ACC112 (cell line): Measurements from ENCODE around the gene CLCN3.
"Not testable (repeated sequence)": the region's sequence is repeated elsewhere in the genome, so short reads cannot be mapped to it uniquely, and the experiment has no call there.

Experiments
- H2AFZ ChIP-seq: fragments of 200-600 bp; sonication (generic); one replicate; pipeline ENCODE4 v1.6.0; 2017; ENCODE audit warnings: antibody characterized with exemption, low read length; ENCODE audit not compliant: unreplicated experiment
- H3K27ac ChIP-seq: fragments of 200-600 bp; sonication (generic); 2 replicates; pipeline ENCODE4 v1.5.1; 2014; ENCODE audit warnings: low read depth, mild to moderate bottlenecking, antibody characterized with exemption, low read length, moderate library complexity
- H3K27me3 ChIP-seq: fragments of 200-600 bp; sonication (generic); 2 replicates; pipeline ENCODE4 v1.6.1; 2014; ENCODE audit warnings: mild to moderate bottlenecking, antibody characterized with exemption, low read length, moderate library complexity, mixed read lengths; ENCODE audit not compliant: insufficient read depth
- H3K36me3 ChIP-seq: fragments of 200-600 bp; sonication (generic); 2 replicates; pipeline ENCODE4 v1.6.1; 2016; ENCODE audit warnings: mild to moderate bottlenecking, antibody characterized with exemption, low read length, moderate library complexity, mixed read lengths; ENCODE audit not compliant: insufficient read depth
- H3K4me1 ChIP-seq: fragments of 200-600 bp; sonication (generic); one replicate; pipeline ENCODE4 v1.6.1; 2016; ENCODE audit warnings: low read length, mixed read lengths; ENCODE audit not compliant: insufficient read depth, unreplicated experiment, control insufficient read depth
- H3K4me3 ChIP-seq: fragments of 200-600 bp; sonication (generic); 2 replicates; pipeline ENCODE4 v1.5.1; 2014; ENCODE audit warnings: mild to moderate bottlenecking, low read depth, low read length
- H3K79me2 ChIP-seq: fragments of 200-600 bp; sonication (generic); one replicate; pipeline ENCODE4 v1.6.0; 2016; ENCODE audit warnings: low read length; ENCODE audit not compliant: control insufficient read depth, unreplicated experiment, insufficient read depth

Gene CLCN3

GRCh38 chr4:169618286-169618685 lies 2.1 kb upstream of the CLCN3 start:
- no peak overlapping the region for H3K4me3 ChIP-seq

GRCh38 chr4:169618986-169619385 lies 1.4 kb upstream of the CLCN3 start:
- no peak overlapping the region for H2AFZ ChIP-seq
- H3K79me2 ChIP-seq, result peaks cover 33% of the 10 kb centered on the region
- H3K4me1 ChIP-seq, result peaks cover 9% of the 10 kb centered on the region
- peak overlapping the region; percentile 83; the same call in 1 of the 2 replicates for H3K27ac ChIP-seq
- H3K27me3 ChIP-seq, result no peaks in the 10 kb centered on the region
- peak overlapping the region; percentile 85 for H3K4me3 ChIP-seq
- H3K36me3 ChIP-seq, result no peaks in the 10 kb centered on the region

More at GRCh38 chr4:169618286-169618685, 2.1 kb upstream of the CLCN3 start:
- Histone ChIP-seq H3K79me2 (peaks cover 26% of the 10 kb centered on the region), H3K4me1 (peaks cover 9% of the 10 kb centered on the region), H3K27me3 (no peaks in the 10 kb centered on the region), H2AFZ (peak overlapping the region; percentile 55), H3K27ac (no peak overlapping the region), H3K36me3 (no peaks in the 10 kb centered on the region)

- Histone ChIP-seq H3K36me3 (no peaks in the 10 kb centered on the region), H3K27ac (peak overlapping the region; percentile 83), H3K4me1 (peaks cover 9% of the 10 kb centered on the region), H2AFZ (peak overlapping the region; percentile 89), H3K4me3 (peak overlapping the region; percentile 85), H3K27me3 (no peaks in the 10 kb centered on the region), H3K79me2 (peaks cover 37% of the 10 kb centered on the region)
Measured at GRCh38 chr4:169619518-169619957, 840 bp upstream of the CLCN3 start.

GRCh38 chr4:169620880-169621248 lies 486 bp downstream of the CLCN3 start:
- H3K36me3 ChIP-seq, result no peaks in the 10 kb centered on the region
- no peak overlapping the region for H2AFZ ChIP-seq
- H3K27me3 ChIP-seq, result no peaks in the 10 kb centered on the region
- H3K4me3 ChIP-seq, result peak overlapping the region; percentile 85
- peaks cover 47% of the 10 kb centered on the region for H3K79me2 ChIP-seq
- H3K27ac ChIP-seq, result peak overlapping the region; percentile 86
- peaks cover 9% of the 10 kb centered on the region for H3K4me1 ChIP-seq

DNA sequence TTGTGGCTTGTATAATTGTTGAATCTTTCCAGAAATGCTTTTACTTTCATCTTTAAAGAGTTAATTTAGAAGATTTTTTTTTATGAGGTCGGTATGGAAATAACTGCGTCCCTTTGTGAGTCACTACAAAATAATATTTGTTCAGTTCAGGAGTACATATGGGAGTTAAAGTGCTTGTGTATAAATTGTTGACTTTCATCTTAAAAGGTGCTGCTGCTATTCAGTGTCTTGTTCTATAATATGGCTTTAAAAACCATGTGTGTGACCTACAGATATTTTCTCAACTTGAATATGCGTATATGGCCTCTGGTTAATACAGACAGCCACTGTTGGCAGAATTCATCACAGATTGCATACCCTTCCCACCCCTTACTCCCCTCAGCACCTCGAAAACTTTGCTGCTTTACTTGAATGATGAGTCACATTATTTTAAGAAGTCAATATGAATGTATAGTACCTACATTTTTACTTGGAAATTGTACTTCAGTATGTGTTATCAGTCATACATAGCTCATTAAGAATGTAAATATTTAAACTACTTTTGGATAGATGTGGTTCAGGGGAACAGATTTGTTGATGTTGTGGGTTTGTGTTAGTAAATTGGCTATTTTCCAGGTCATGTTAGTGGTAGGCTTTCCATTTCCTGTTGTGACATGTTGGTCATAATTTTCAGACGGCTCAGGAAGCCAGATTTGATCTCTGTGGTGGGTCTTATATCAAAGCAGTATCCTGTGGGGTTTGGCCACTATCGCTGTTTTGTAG lies 1.5 kb downstream of the CLCN3 start:
- no peaks in the 10 kb centered on the region for H3K36me3 ChIP-seq
- H3K27ac ChIP-seq, result peak overlapping the region; percentile 86
- peaks cover 9% of the 10 kb centered on the region for H3K4me1 ChIP-seq
- peaks cover 54% of the 10 kb centered on the region for H3K79me2 ChIP-seq
- H2AFZ ChIP-seq, result no peak overlapping the region
- H3K4me3 ChIP-seq, result peak overlapping the region; percentile 85
- H3K27me3 ChIP-seq, result no peaks in the 10 kb centered on the region

DNA sequence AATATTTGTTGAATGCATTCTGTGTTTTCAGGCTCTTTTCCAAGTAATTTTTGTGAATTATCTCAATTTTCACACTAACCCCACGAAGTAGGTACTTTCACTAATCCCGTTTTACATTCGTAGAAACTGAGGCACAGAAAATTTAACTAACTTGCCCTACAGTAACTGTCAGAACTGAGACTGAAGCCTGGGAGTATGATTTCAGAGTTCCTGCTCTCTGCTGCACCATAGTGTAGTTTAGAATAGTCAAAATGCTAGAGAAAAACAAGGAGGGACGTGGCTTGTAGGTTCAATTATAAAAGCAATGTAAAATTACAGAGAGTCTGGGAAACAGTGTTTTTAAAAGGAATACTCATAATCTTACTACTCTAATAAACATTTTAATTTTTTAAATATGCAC lies 2.2 kb downstream of the CLCN3 start:
- peaks cover 9% of the 10 kb centered on the region for H3K4me1 ChIP-seq
- no peak overlapping the region for H2AFZ ChIP-seq
- peak overlapping the region; percentile 85 for H3K4me3 ChIP-seq
- H3K27ac ChIP-seq, result peak overlapping the region; percentile 86
- H3K36me3 ChIP-seq, result no peaks in the 10 kb centered on the region
- H3K79me2 ChIP-seq, result peaks cover 60% of the 10 kb centered on the region
- H3K27me3 ChIP-seq, result no peaks in the 10 kb centered on the region

DNA sequence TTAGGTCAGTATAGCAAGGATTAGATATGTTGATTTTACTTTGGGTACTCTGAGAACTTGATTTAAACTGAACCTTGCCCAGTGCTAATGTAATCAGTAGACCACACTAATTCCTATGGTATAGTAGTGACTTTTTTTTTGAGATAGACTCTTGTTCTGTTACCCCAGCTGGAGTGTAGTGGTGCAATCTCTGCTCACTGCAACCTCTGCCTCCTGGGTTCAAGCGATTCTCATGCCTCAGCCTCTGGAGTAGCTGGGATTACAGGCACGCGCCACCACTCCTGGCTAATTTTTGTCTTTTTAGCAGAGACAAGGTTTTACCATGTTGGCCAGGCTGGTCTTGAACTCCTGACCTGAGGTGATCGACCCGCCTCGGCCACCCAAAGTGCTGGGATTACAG lies 3.6 kb downstream of the CLCN3 start:
- not testable (repeated sequence) for H3K36me3 ChIP-seq, H3K27ac ChIP-seq, H2AFZ ChIP-seq, H3K4me3 ChIP-seq, H3K27me3 ChIP-seq, H3K4me1 ChIP-seq
- H3K79me2 ChIP-seq, result peaks cover 68% of the 10 kb centered on the region

DNA sequence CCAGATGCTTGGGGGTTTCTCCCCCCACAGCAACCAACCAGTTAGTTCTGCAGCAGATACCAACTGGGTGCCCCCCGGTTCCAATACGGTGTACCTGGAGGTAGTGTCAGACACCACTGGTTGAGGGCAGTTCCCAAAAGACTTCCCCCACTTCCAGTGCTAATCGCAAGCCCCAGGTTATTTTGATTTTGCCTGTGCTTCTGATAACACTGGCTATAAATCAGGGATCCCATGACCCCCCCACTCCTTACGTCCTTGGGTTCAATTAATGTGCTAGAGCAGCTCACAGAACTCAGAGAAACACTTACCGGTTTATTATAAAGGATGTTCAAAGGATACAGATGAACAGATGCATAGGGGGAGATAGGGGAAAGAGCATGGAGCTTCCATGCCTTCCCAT lies 5.5 kb downstream of the CLCN3 start:
- Histone ChIP-seq H3K27ac (no peak overlapping the region), H3K36me3 (no peaks in the 10 kb centered on the region), H3K4me1 (no peaks in the 10 kb centered on the region), H3K79me2 (peaks cover 69% of the 10 kb centered on the region), H3K27me3 (no peaks in the 10 kb centered on the region), H3K4me3 (no peak overlapping the region), H2AFZ (no peak overlapping the region)

- no peaks in the 10 kb centered on the region for H3K4me1 ChIP-seq
- no peak overlapping the region for H2AFZ ChIP-seq
- H3K79me2 ChIP-seq, result peaks cover 65% of the 10 kb centered on the region
- H3K27me3 ChIP-seq, result no peaks in the 10 kb centered on the region
- H3K36me3 ChIP-seq, result no peaks in the 10 kb centered on the region
- H3K4me3 ChIP-seq, result no peak overlapping the region
- H3K27ac ChIP-seq, result no peak overlapping the region
Measured at GRCh38 chr4:169626331-169627282, 6.2 kb downstream of the CLCN3 start.

- Histone ChIP-seq H2AFZ (no peak overlapping the region), H3K79me2 (peaks cover 65% of the 10 kb centered on the region), H3K27me3 (no peaks in the 10 kb centered on the region), H3K36me3 (no peaks in the 10 kb centered on the region), H3K4me3 (no peak overlapping the region), H3K27ac (no peak overlapping the region), H3K4me1 (no peaks in the 10 kb centered on the region)
Measured at GRCh38 chr4:169627307-169627706, 6.9 kb downstream of the CLCN3 start.
